Limb (tissue), 2 donors: ENCODE results near the gene SLC6A13.

Source experiments
- DNase-seq, 2 donors: peaks; one replicate each; pipeline ENCODE4 v3.0.0-alpha.2; 2016; ENCODE audit errors: extremely low spot score in 2 of 2

Gene SLC6A13

DNA sequence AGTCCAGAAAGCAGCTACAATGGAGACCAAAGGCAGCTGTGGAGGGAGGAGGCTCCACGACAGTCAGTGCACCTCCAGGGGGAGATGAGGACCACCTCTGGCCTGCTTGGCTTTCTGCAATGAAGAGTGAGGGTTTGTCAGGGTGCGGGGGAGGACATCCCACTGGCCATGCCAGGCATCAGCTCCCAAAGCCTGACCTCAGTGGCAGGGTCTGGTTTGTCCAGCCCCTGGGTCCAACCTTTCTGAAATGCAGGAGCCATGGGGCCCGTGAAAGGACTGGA lies 83.9 kb downstream of the SLC6A13 start:
- no peak for DNase-seq

GRCh38 chr12:177980-178828 lies 84.4 kb downstream of the SLC6A13 start:
- no peak for DNase-seq

DNA sequence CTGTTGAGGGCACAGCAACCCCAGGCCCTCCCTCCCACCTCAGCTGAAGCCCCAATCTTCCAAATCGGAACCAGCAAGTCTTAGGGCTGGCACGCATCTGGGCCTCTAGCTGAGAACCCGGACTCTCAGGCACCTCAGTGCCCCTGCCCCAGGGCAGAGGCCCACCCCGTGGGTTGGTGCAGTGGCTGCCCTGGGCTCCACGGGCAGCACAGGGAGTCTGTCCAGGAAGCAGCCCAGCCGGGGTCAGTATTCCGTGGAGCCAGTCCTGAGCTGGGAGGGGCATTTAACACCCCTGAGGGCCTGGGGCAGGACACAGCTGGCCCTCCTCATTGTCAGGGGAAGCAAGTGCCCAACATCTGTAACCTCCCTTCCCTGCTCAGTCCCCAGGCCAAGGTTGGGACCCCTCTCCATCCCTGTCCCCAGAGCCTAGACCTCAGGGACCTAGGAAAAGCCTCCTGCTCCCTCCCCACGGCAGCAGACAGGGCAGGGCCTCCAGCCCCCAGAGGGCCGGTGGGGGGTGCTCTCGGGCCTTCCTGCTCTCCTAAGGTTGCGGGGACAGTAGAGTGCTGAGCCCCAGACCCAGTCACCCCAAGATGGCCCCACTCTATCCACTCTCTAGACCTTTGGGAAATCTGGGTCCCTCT lies 85.2 kb downstream of the SLC6A13 start:
- no peak for DNase-seq

- DNase-seq, result no peak
Measured at GRCh38 chr12:176321-177181, 86.1 kb downstream of the SLC6A13 start.

- no peak for DNase-seq
Measured at GRCh38 chr12:175759-176158, 86.9 kb downstream of the SLC6A13 start.

- DNase-seq, result peak; percentile 44 to 71
Measured at GRCh38 chr12:175250-175649, 87.4 kb downstream of the SLC6A13 start.

- DNase-seq, result no peak
Measured at GRCh38 chr12:174596-174995, 88.0 kb downstream of the SLC6A13 start.

- no peak for DNase-seq
Measured at GRCh38 chr12:174124-174523, 88.5 kb downstream of the SLC6A13 start.

DNA sequence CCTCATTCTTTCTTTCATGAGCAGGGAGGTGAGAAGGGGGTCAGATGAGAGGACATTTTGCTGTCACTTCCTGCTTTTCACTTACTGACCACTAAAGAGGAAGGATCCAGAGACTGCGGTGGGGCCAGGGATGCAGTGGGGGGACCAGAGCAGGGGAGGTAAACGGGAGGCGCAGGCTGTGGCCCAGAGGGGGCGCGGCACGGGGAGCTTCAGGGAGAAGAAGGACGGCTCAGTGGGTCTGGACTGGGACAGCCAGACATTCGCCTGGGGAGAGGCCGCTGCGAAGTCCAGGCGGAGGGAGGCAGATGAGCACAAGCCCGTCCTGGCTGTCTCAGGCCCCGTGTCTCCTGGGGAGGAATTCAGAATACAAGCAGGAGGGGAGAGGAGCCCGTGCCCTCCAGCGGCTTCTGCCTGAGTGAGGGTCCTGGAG lies 89.9 kb downstream of the SLC6A13 start:
- DNase-seq, result no peak

DNA sequence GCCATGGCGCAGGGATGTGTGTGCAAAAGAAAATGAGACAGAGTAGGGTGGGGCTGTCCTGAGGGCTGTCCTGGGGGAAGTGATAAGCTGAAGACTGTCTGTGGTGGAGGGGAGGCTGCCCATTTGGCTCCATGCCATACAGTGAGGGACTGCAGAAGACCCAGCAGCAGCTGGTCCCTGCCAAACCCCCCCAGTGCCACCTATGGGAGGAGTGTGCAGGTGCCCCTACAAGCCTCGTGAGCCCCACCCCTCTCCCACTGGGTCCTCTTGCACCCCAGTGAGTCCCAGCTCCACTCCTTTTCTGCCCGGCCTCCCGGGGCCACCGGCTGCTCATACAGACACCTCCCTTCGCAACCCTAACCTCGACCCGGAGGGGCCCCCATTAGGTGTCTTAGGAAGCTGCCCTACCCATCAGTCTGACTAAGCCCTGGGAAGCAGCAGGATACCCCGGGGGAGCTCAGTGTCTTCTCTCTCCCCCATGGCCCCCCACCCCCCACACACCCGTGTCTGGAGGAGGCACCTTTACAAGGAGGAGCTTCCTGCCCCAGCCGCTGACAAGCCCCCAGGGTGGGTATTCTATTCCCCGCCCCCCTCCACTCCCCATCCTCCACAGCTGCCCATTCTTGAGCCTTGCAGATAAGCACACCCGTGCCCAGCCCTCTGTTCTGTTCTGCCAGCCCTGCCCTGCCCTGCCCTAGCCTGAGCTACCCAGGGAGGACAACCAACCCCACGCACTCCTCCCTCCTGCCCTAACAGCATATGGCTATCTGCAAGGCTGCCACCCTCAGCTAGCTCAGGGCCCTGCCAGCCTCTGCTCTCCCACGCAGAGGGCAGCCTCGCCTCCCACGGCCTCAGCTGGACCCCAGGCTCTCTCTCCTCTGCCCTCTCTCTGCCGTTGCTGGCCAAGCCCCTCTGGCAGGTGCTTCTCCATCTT lies 90.6 kb downstream of the SLC6A13 start:
- no peak for DNase-seq

DNA sequence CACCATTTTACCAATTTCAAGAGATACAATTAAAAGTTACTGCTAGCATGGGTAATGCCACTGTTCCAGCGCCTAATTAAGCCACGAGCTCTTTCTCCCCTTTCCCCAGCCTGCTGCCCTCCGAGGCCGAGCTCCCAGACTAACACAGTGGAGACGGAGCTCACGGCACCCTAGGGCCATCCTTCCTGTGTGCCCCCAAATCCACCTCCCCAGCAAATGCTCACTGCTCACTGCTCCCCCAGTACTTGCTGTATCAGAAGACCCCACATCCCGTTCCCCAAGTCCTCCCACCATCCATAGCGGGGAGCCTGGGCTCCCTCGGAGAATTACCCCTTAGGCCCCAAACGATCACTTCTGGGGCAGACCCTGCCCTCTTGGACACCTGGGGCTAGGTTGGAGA lies 91.4 kb downstream of the SLC6A13 start:
- DNase-seq, result no peak
